A673 (cell line): Measurements from ENCODE around the gene ARHGAP32.

Experiments
- EZH2 ChIP-seq: fragments of 200-600 bp; sonication (generic); IDR thresholded peaks from 2 replicates; pipeline ENCODE4 v1.6.1; 2017; ENCODE audit warnings: borderline replicate concordance, low read depth, mild to moderate bottlenecking, mixed read lengths, antibody characterized with exemption, low read length; ENCODE audit not compliant: poor library complexity, severe bottlenecking
- TF ChIP-seq, protein P1 (sequence below): fragments of 300-800, 200-600 bp; sonication (generic); conservative IDR thresholded peaks from 2 replicates; pipeline ENCODE4 v1.5.1; 2017; ENCODE audit warnings: low read depth, mild to moderate bottlenecking, antibody characterized with exemption, low read length, moderate library complexity, mixed read lengths

GRCh38 chr11:128967578-128967977 is 224.5 kb downstream of the ARHGAP32 start:
- TF ChIP-seq, protein P1, sequence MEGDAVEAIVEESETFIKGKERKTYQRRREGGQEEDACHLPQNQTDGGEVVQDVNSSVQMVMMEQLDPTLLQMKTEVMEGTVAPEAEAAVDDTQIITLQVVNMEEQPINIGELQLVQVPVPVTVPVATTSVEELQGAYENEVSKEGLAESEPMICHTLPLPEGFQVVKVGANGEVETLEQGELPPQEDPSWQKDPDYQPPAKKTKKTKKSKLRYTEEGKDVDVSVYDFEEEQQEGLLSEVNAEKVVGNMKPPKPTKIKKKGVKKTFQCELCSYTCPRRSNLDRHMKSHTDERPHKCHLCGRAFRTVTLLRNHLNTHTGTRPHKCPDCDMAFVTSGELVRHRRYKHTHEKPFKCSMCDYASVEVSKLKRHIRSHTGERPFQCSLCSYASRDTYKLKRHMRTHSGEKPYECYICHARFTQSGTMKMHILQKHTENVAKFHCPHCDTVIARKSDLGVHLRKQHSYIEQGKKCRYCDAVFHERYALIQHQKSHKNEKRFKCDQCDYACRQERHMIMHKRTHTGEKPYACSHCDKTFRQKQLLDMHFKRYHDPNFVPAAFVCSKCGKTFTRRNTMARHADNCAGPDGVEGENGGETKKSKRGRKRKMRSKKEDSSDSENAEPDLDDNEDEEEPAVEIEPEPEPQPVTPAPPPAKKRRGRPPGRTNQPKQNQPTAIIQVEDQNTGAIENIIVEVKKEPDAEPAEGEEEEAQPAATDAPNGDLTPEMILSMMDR = no peak
- no peak for TF ChIP-seq EZH2
